Parathyroid adenoma (tissue), 2 donors: ENCODE results near the gene CFAP54.

ENCODE experiments used
- H2AFZ ChIP-seq: fragments of 300-600 bp; sonication (generic); one replicate; pipeline ENCODE4 v1.7.0; 2017; ENCODE audit warnings: antibody characterized with exemption, mild to moderate bottlenecking
- H3K27ac ChIP-seq: fragments of 300-600 bp; sonication (generic); one replicate; pipeline ENCODE4 v1.7.0; 2017
- H3K27me3 ChIP-seq: fragments of 300-600 bp; sonication (generic); one replicate; pipeline ENCODE4 v1.7.0; 2017; ENCODE audit warnings: low read length; ENCODE audit not compliant: control insufficient read depth, insufficient read depth
- H3K36me3 ChIP-seq: fragments of 300-600 bp; sonication (generic); one replicate; pipeline ENCODE4 v1.7.0; 2017; ENCODE audit warnings: low read length; ENCODE audit not compliant: control insufficient read depth, insufficient read depth
- H3K4me1 ChIP-seq: fragments of 300-600 bp; sonication (generic); one replicate; pipeline ENCODE4 v1.7.0; 2017; ENCODE audit warnings: control low read depth
- H3K4me2 ChIP-seq: fragments of 300-600 bp; sonication (generic); one replicate; pipeline ENCODE4 v1.7.0; 2017; ENCODE audit warnings: low read length
- H3K4me3 ChIP-seq: fragments of 300-600 bp; sonication (generic); one replicate; pipeline ENCODE4 v1.7.0; 2017; ENCODE audit warnings: low read depth, low read length
- H3K79me2 ChIP-seq: fragments of 300-600 bp; sonication (generic); one replicate; pipeline ENCODE4 v1.7.0; 2017; ENCODE audit warnings: control low read depth
- H3K9ac ChIP-seq: fragments of 300-600 bp; sonication (generic); one replicate; pipeline ENCODE4 v1.7.0; 2017; ENCODE audit warnings: mild to moderate bottlenecking
- H3K9me3 ChIP-seq: fragments of 300-600 bp; sonication (generic); one replicate; pipeline ENCODE4 v1.7.0; 2017; ENCODE audit warnings: low read length; ENCODE audit not compliant: control insufficient read depth
- TF ChIP-seq, protein P1 (sequence below): fragments of 300-600 bp; sonication (generic); IDR thresholded peaks from one replicate; pipeline ENCODE4 v1.7.0; 2017; ENCODE audit warnings: antibody characterized with exemption, mild to moderate bottlenecking
- donor health status: primary hyperparathyroidism.

CFAP54 gene

DNA sequence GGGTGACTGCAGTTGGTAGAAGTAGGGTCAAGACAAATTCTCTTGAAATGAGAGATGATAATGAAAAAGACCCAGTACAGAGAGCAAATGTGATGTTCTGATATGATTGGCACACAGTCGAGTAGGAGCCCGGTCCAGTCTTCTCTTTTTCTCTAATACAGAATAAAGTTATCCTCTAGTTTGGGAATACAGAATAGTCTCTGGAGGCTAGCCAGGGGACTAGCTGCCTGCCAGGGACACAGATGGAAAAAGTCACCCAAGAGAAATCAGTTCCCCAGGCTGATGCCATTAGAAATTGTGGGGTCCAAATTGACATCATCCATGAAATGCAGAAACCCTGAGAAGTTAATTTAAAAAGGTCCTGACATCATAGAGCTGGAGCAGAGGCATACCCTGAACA is 240.5 kb downstream of the CFAP54 start:
- H3K9me3 ChIP-seq: no peaks in the 10 kb centered on the region
- H3K27me3 ChIP-seq: no peaks in the 10 kb centered on the region
- H3K9ac ChIP-seq: no peak overlapping the region
- no peaks in the 10 kb centered on the region for H3K36me3 ChIP-seq
- H3K4me3 ChIP-seq: no peak overlapping the region
- no peaks in the 10 kb centered on the region for H3K4me1 ChIP-seq
- TF ChIP-seq, protein P1, sequence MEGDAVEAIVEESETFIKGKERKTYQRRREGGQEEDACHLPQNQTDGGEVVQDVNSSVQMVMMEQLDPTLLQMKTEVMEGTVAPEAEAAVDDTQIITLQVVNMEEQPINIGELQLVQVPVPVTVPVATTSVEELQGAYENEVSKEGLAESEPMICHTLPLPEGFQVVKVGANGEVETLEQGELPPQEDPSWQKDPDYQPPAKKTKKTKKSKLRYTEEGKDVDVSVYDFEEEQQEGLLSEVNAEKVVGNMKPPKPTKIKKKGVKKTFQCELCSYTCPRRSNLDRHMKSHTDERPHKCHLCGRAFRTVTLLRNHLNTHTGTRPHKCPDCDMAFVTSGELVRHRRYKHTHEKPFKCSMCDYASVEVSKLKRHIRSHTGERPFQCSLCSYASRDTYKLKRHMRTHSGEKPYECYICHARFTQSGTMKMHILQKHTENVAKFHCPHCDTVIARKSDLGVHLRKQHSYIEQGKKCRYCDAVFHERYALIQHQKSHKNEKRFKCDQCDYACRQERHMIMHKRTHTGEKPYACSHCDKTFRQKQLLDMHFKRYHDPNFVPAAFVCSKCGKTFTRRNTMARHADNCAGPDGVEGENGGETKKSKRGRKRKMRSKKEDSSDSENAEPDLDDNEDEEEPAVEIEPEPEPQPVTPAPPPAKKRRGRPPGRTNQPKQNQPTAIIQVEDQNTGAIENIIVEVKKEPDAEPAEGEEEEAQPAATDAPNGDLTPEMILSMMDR: no peak
- H3K79me2 ChIP-seq: no peaks in the 10 kb centered on the region
- H2AFZ ChIP-seq: no peak overlapping the region
- no peak overlapping the region for H3K4me2 ChIP-seq
- no peak overlapping the region for H3K27ac ChIP-seq

DNA sequence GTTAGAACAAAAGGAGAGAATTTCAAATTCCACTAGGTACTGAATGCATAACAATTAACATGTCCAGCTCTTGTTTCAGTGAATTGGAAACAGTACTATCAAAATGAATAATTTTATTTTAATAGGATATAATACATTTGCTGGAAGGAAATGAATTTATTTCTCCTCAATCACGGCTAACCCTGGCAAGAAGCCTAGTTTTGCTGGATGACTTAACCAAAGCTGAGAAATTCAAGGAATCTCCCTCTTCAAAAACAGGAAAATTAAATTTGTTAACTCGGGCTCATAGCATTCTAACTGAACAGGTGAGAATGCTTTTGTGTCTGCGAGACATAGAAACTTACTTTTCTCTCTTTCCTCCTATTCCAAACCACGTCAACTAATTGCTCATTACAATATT is 254.2 kb downstream of the CFAP54 start:
- Histone ChIP-seq H3K4me2 (no peak overlapping the region), H3K27me3 (no peaks in the 10 kb centered on the region), H3K4me1 (no peaks in the 10 kb centered on the region), H3K27ac (no peak overlapping the region), H3K9me3 (no peaks in the 10 kb centered on the region), H3K36me3 (no peaks in the 10 kb centered on the region), H3K4me3 (no peak overlapping the region), H2AFZ (no peak overlapping the region), H3K79me2 (no peaks in the 10 kb centered on the region), H3K9ac (no peak overlapping the region)
- TF ChIP-seq, protein P1: no peak

DNA sequence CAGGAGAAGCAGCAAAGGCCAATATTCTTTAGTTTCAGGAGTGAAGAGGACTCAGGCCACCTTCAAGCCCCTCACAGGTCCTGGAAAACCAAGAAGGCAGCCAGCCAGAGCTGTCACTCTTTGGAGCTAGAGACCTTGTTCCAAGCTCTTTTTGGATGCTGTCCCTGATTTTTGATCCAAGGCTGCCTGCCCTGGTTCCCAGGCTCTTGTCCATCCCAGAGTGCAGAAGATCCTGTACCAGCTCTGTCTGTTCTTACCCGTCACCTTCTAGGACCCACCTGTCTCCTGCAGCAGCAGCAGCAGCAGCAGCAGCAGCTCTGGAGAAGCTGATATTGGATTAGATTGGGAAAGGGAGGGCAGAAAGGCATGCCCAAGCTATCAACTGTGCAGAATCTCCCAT is 260.6 kb downstream of the CFAP54 start:
- no peak overlapping the region for H3K4me3 ChIP-seq
- no peak overlapping the region for H3K4me2 ChIP-seq
- no peaks in the 10 kb centered on the region for H3K4me1 ChIP-seq
- no peak overlapping the region for H2AFZ ChIP-seq
- H3K27me3 ChIP-seq: no peaks in the 10 kb centered on the region
- H3K9me3 ChIP-seq: no peaks in the 10 kb centered on the region
- no peak overlapping the region for H3K27ac ChIP-seq
- H3K9ac ChIP-seq: no peak overlapping the region
- no peaks in the 10 kb centered on the region for H3K79me2 ChIP-seq
- TF ChIP-seq, protein P1: no peak
- H3K36me3 ChIP-seq: no peaks in the 10 kb centered on the region

DNA sequence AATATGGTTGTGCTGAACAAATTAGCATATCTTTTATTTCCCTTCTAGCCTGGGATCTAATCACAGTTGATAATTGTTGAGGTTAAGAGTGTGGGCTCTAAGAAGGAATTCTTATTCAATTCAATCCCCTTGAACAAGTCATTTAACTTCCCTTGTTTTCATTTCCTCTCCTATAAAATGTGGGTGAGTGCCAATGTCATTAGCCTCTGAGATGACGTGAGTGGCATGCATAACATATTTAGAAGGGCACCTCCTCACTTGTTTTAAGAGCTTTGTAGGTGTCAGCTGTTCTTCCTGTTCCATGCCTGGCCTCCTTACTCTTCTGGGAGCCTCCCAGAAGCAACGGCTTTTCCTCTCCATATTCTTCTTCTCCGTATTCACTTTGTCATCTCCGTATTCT is 262.2 kb downstream of the CFAP54 start:
- Histone ChIP-seq H3K9me3 (no peaks in the 10 kb centered on the region), H3K9ac (no peak overlapping the region), H3K4me2 (no peak overlapping the region), H3K27ac (no peak overlapping the region), H2AFZ (no peak overlapping the region), H3K4me3 (no peak overlapping the region), H3K36me3 (no peaks in the 10 kb centered on the region), H3K4me1 (no peaks in the 10 kb centered on the region), H3K79me2 (no peaks in the 10 kb centered on the region), H3K27me3 (no peaks in the 10 kb centered on the region)
- TF ChIP-seq, protein P1: no peak

DNA sequence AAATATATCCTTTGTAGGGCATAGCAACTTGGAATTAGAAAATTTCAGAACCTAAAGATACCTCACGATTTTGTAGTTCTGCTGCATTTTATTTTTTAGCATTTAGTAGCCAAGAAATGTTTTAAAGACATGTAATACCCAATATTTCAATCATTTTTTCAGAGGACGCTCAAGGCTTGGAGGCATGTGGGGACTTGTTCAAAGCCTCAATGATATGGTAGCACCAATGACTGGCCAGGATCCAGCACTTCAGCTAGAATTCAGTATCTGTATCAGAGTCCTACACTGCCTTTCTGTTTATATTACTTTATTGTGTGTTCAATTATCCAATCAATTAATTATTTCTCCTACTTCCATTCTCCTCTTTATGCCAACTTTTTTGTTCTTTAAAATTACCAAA is 262.8 kb downstream of the CFAP54 start:
- Histone ChIP-seq H3K4me2 (no peak overlapping the region), H3K4me3 (no peak overlapping the region), H2AFZ (no peak overlapping the region), H3K9me3 (no peaks in the 10 kb centered on the region), H3K4me1 (no peaks in the 10 kb centered on the region), H3K79me2 (no peaks in the 10 kb centered on the region), H3K27ac (no peak overlapping the region), H3K36me3 (no peaks in the 10 kb centered on the region), H3K27me3 (no peaks in the 10 kb centered on the region), H3K9ac (no peak overlapping the region)
- TF ChIP-seq, protein P1: no peak
